Gastroesophageal sphincter (tissue), 4 donors: ENCODE measurements around the gene ATP2A3. TPM values are rescaled to one million over a fixed set of nuclear protein-coding genes. Genes with fewer than 3 reads are reported as not detected.
A peak's percentile ranks its signal among the peaks of the same experiment; 100 is the strongest.

ENCODE experiments used
- ATAC-seq: fragments of 150-250 bp; one replicate; pipeline ENCODE4 v1.9.1; 2016; ENCODE audit warnings: mild to moderate bottlenecking, moderate library complexity
- H3K27ac ChIP-seq, 4 donors: fragments of 200-600 bp; sonication (generic) in 3 of 4; 1 replicate in 3 of 4; 2 replicates in 1 of 4; pipeline ENCODE4 v1.5.1; 2016 to 2019
- H3K27me3 ChIP-seq: fragments of 200-600 bp; sonication (generic); one replicate; pipeline ENCODE4 v1.5.1; 2019
- H3K36me3 ChIP-seq, 2 donors: fragments of 200-600 bp; sonication (generic); one replicate each; pipeline ENCODE4 v1.5.1; 2019; ENCODE audit warnings: control low read depth in 1 of 2
- H3K4me1 ChIP-seq, 3 donors: fragments of 200-600 bp; sonication (generic); 1 replicate in 2 of 3; 2 replicates in 1 of 3; pipeline ENCODE4 v1.5.1; 2016 to 2019; ENCODE audit warnings: control low read depth in 2 of 3
- H3K4me3 ChIP-seq, 2 donors: fragments of 200-600 bp; sonication (generic); one replicate each; pipeline ENCODE4 v1.5.1; 2019; ENCODE audit warnings: mild to moderate bottlenecking in 1 of 2, moderate library complexity in 1 of 2
- H3K9me3 ChIP-seq, 3 donors: fragments of 200-600 bp; sonication (generic); one replicate each; pipeline ENCODE4 v1.5.1; 2017 to 2019; ENCODE audit warnings: control low read depth in 2 of 3
- EP300 ChIP-seq: sonication (generic); formaldehyde crosslinking; IDR thresholded peaks from one replicate; pipeline ENCODE4 v1.6.1; 2017; ENCODE audit warnings: antibody characterized with exemption, mild to moderate bottlenecking
- POLR2A ChIP-seq, 2 donors: fragments of 450-650 bp; IDR thresholded peaks; one replicate each; pipeline ENCODE4 v1.6.1; 2017; ENCODE audit warnings: antibody characterized with exemption in 2 of 2, mild to moderate bottlenecking in 2 of 2, moderate library complexity in 1 of 2
- POLR2AphosphoS5 ChIP-seq: sonication (generic); formaldehyde crosslinking; IDR thresholded peaks from one replicate; pipeline ENCODE4 v1.6.1; 2017; ENCODE audit warnings: antibody characterized with exemption
- WGBS, 2 donors: methylation state at CpG; one replicate each; pipeline ENCODE4 v1.1.5; 2018; ENCODE audit warnings: low coverage in 1 of 2; 5-methylcytosine and 5-hydroxymethylcytosine counted together
- total RNA-seq, 4 donors: library from RNA; depleted of rRNA; stranded (reverse); fragments of >200 nt; gene quantifications; one replicate each; pipeline ENCODE4 v1.1.0, GENCODE V29; 2016
- TF ChIP-seq, protein P1 (sequence below), 4 experiments: fragments of 200-600 bp in 2 of 4; fragments of 450-650 bp in 2 of 4; sonication (generic) in 1 of 4; IDR thresholded peaks; one replicate each; pipeline ENCODE4 v1.5.1; 2017 to 2019; ENCODE audit warnings: antibody characterized with exemption in 4 of 4, mild to moderate bottlenecking in 2 of 4, moderate library complexity in 2 of 4

ATP2A3 gene
- total RNA-seq, 4 donors from 2014 or later = 5.9 to 35.9 (median 18.1) TPM

DNA sequence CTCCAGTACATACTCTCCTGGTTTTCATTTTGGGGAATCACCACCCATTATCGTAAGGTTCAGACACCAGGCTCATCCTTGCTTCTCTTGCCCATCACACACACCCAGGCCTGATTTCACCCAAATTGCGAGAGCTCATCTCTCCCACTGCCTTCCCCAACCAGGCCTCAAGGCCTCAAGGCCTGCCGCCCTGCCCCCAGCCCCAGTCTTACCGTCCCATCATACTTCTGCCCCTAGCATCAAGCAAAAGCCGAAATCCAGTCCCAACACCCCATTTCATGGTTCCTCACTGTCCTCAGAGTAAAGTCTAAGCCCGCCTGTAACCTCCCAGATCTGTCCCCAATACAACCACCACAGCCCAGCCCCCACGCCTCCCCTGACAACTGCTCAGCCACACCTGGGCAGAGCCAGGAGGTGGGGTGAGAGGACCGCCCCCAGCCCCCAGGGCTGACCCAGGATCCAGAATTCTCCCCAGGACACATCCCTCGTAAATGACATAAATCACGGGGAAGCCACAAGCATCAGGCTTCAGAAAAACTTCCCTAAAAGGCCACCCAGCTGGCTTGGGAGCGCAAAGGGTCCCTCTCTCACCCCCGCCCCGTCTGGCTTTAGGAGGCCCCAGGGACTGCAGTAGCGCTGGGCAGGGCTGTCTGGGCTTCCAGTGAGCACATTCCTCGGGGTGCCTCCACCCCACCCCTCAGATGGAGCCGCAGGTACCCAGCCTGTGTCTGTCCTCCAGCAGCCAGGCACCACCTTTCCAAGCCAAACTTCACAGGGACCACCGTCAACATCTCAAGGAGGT lies 38.4 kb downstream of the ATP2A3 start:
- WGBS, 2 donors = 86 to 95% methylated on average over 3 to 6 of the region's 17 CpGs
- Histone ChIP-seq H3K36me3 (peaks cover 0 to 10% of the 10 kb centered on the region in 2 donors), H3K27ac (peak overlapping the region in 2 of 4 donors; percentile 9 to 62)

DNA sequence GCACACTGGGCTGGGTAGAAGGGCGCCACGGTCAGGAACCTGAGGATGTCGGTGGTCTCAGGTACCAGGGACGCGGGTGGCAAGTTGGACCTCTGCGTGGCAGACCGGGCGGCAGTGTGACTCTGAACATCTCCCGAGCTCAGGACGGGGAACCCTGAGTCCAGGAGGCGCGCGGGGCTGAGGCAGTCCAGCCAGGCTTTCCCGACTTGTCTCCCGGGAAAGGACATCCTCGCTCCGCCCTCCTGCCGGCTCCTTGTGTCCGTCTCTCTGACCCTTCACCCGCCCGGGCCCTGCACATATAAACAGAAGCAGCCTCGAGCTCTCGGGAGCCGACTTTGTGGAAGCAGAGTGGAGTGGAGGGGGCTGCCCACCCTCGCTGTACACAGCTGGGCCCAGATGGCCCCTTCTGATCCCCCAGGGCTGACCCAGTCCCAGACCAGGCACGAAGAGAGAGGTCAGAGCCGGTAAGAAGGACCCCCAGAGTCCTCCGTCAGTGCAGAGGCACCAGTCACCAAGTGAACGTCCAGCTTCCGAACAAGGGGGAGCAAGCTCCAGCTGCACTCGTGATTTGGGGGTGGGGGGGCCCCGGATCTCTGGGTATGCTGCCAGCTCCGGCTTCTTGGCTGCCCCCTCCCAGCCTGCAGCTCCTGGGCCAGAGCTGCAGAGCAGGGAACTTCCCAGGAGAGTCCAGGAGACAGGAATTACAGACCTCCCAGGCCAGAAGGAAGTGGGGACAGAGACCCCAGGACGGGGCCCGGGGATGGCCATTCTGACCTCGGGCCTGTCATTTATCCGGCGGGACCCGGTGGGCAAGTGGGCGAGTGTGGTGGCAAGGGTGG lies 39.5 kb downstream of the ATP2A3 start:
- Histone ChIP-seq H3K9me3 (no peaks in the 10 kb centered on the region), H3K27me3 (no peaks in the 10 kb centered on the region), H3K27ac (peak overlapping the region in 2 of 4 donors; percentile 41 to 62), H3K4me1 (peaks cover 0 to 27% (median 0%) of the 10 kb centered on the region in 3 donors), H3K36me3 (peaks cover 0 to 5% of the 10 kb centered on the region in 2 donors), H3K4me3 (no peak overlapping the region)
- ATAC-seq = peak; percentile 34
- TF ChIP-seq, protein P1, sequence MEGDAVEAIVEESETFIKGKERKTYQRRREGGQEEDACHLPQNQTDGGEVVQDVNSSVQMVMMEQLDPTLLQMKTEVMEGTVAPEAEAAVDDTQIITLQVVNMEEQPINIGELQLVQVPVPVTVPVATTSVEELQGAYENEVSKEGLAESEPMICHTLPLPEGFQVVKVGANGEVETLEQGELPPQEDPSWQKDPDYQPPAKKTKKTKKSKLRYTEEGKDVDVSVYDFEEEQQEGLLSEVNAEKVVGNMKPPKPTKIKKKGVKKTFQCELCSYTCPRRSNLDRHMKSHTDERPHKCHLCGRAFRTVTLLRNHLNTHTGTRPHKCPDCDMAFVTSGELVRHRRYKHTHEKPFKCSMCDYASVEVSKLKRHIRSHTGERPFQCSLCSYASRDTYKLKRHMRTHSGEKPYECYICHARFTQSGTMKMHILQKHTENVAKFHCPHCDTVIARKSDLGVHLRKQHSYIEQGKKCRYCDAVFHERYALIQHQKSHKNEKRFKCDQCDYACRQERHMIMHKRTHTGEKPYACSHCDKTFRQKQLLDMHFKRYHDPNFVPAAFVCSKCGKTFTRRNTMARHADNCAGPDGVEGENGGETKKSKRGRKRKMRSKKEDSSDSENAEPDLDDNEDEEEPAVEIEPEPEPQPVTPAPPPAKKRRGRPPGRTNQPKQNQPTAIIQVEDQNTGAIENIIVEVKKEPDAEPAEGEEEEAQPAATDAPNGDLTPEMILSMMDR (IDR thresholded peaks at IDR 0.05) = no peak
- no peak for TF ChIP-seq POLR2A (IDR thresholded peaks at IDR 0.05)
- no peak for TF ChIP-seq POLR2AphosphoS5
- TF ChIP-seq EP300 = no peak
- 59 to 100% methylated on average over 2 to 8 of the region's 40 CpGs for WGBS, 2 donors

More for the DNA sequence above, 38.4 kb downstream of the ATP2A3 start:
- Histone ChIP-seq H3K4me1 (peaks cover 0 to 27% (median 0%) of the 10 kb centered on the region in 3 donors), H3K9me3 (no peaks in the 10 kb centered on the region), H3K27me3 (no peaks in the 10 kb centered on the region), H3K4me3 (no peak overlapping the region)
- no peak for TF ChIP-seq POLR2A (IDR thresholded peaks at IDR 0.05)
- no peak for TF ChIP-seq EP300
- no peak for TF ChIP-seq POLR2AphosphoS5
- TF ChIP-seq, protein P1 (IDR thresholded peaks at IDR 0.05) = no peak
- ATAC-seq = no peak

DNA sequence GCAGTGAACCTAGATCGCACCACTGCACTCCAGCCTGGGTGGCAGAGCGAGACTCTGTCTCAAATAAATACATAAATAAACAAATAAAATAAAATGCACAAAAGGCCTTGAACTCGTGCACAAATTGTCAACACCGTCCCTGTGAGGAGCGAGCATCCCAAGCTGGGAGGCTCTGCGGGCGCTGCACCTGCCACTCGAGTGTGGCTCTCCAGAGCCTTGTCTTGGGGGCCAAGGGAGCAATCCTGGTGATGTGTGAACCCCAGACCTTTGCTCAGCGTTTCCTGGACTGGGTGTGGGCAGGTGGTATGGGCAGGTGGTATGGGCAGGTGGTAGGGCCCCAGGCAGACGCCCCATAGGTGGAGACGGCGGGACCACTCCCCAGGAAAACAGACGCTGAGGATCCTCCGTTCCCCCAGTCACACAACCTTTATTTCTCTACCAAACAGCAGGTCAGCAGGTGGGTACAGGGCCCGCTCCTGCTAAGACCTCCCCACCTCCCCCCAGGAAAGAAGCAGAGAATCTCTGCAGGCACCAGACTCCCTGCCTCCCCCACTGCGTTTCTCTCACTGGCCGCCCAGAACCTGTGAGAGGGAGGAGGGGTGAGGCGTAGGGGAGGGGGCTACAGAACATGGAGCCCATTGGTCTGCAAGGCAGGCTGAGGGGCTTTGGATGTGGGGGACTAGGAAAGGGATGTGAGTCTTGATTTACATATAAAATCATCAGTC lies 40.6 kb downstream of the ATP2A3 start:
- WGBS, 2 donors = 79 to 93% methylated on average over 4 to 6 of the region's 18 CpGs
- TF ChIP-seq EP300 (no peak), POLR2AphosphoS5 (no peak), POLR2A (IDR thresholded peaks at IDR 0.05) (no peak)
- TF ChIP-seq, protein P1 (IDR thresholded peaks at IDR 0.05) = no peak
- Histone ChIP-seq H3K4me3 (no peak overlapping the region), H3K4me1 (peaks cover 0 to 35% (median 0%) of the 10 kb centered on the region in 3 donors), H3K27ac (no peak overlapping the region), H3K9me3 (no peaks in the 10 kb centered on the region), H3K27me3 (no peaks in the 10 kb centered on the region), H3K36me3 (peaks cover 0 to 5% of the 10 kb centered on the region in 2 donors)
- ATAC-seq = no peak

DNA sequence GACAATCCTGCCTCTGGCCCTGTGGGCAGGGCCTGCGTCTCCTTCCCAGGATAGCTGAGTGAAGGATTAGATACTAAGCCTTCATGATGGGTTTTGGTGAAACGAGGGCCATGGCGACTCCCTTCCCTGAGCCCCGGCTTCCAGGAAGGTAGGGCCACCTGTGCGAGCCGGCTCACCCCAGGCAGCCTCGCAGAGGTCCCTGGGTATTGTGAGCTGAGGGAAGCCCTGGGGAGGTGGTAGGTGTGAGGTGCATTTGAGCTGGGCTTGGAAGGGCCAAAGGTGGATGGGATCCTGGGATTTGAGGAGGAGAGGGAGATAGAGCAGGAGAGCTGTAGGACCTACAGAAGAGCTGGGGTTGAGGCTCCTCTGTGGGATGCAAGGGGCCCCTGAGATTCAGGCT lies 41.5 kb downstream of the ATP2A3 start:
- TF ChIP-seq POLR2AphosphoS5 (no peak), POLR2A (IDR thresholded peaks at IDR 0.05) (no peak), EP300 (no peak)
- TF ChIP-seq, protein P1 (IDR thresholded peaks at IDR 0.05) = no peak
- H3K27me3 ChIP-seq = no peaks in the 10 kb centered on the region
- ATAC-seq = no peak
- no peak overlapping the region for H3K4me3 ChIP-seq
- H3K9me3 ChIP-seq = no peaks in the 10 kb centered on the region
- H3K27ac ChIP-seq = no peak overlapping the region
- WGBS, 2 donors = no CpG with 5 or more reads among the region's 7 CpGs
- H3K36me3 ChIP-seq = no peaks in the 10 kb centered on the region
- peaks cover 0 to 39% (median 0%) of the 10 kb centered on the region in 3 donors for H3K4me1 ChIP-seq
